NCI-H1048 (cell line): Measurements from ENCODE around the gene FAM131C.
"Not testable (repeated sequence)": the region's sequence is repeated elsewhere in the genome, so short reads cannot be mapped to it uniquely, and the experiment has no call there.

Source experiments
- DNase-seq: peaks from one replicate; lab custom pipeline; 2025; lab: John Stamatoyannopoulos, UW

Gene FAM131C

GRCh38 chr1:16033103-16033632 is 40.3 kb downstream of the FAM131C start:
- not testable (repeated sequence) for DNase-seq

- peak; percentile 29 for DNase-seq
Measured at GRCh38 chr1:16032388-16033102, 40.9 kb downstream of the FAM131C start.

GRCh38 chr1:16031551-16031950 is 41.9 kb downstream of the FAM131C start:
- no peak for DNase-seq

- DNase-seq, result no peak
Measured at GRCh38 chr1:16029288-16029687, 44.2 kb downstream of the FAM131C start.

GRCh38 chr1:16029003-16029268 is 44.5 kb downstream of the FAM131C start:
- not testable (repeated sequence) for DNase-seq

- no peak for DNase-seq
Measured at GRCh38 chr1:16028237-16029002, 45.0 kb downstream of the FAM131C start.

- DNase-seq, result peak; percentile 23
Measured at GRCh38 chr1:16026723-16027484, 46.5 kb downstream of the FAM131C start.

- not testable (repeated sequence) for DNase-seq
Measured at GRCh38 chr1:16026302-16026701, 47.1 kb downstream of the FAM131C start.

- DNase-seq, result no peak
Measured at GRCh38 chr1:16023050-16023653, 50.3 kb downstream of the FAM131C start.

GRCh38 chr1:16022393-16022792 is 51.1 kb downstream of the FAM131C start:
- no peak for DNase-seq

- no peak for DNase-seq
Measured at GRCh38 chr1:16021681-16022080, 51.8 kb downstream of the FAM131C start, which contains the start of gene CLCNKA. TSS of gene CLCNKA (plus strand) at chr1:16022036. CDS start at chr1:16022620, 584 bp downstream.

- not testable (repeated sequence) for DNase-seq
Measured at GRCh38 chr1:16020878-16021277, 52.6 kb downstream of the FAM131C start.

GRCh38 chr1:16020325-16020724 is 53.1 kb downstream of the FAM131C start:
- no peak for DNase-seq

GRCh38 chr1:16019644-16020277 is 53.7 kb downstream of the FAM131C start:
- DNase-seq, result no peak

- no peak for DNase-seq
Measured at GRCh38 chr1:16018749-16019643, 54.5 kb downstream of the FAM131C start.

GRCh38 chr1:16018308-16018707 is 55.1 kb downstream of the FAM131C start:
- no peak for DNase-seq

GRCh38 chr1:16017461-16018303 is 55.8 kb downstream of the FAM131C start, which contains the start of gene HSPB7:
TSS of gene HSPB7 (minus strand) at chr1:16018043. CDS start at chr1:16017963, 80 bp downstream.
- DNase-seq, result no peak

- no peak for DNase-seq
Measured at GRCh38 chr1:16017076-16017460, 56.4 kb downstream of the FAM131C start.
